HepG2 (cell line): Measurements from ENCODE around the gene LSM14B. TPM values are rescaled to one million over a fixed set of nuclear protein-coding genes. Genes with fewer than 3 reads are reported as not detected.
A peak's percentile ranks its signal among the peaks of the same experiment; 100 is the strongest.

Source experiments
- CTCF ChIP-seq: sonication (generic); formaldehyde crosslinking; IDR thresholded peaks from 2 replicates; pipeline ENCODE4 v1.5.0; 2020; ENCODE audit warnings: mild to moderate bottlenecking, missing genetic modification reagents, moderate library complexity
- MXI1 ChIP-seq: IDR thresholded peaks from 3 replicates; pipeline ENCODE4 v1.6.1; 2012; ENCODE audit warnings: low read depth, low read length, inconsistent platforms, borderline replicate concordance
- SP140L ChIP-seq: sonication (generic); formaldehyde crosslinking; IDR thresholded peaks from 2 replicates; pipeline ENCODE4 v1.4.0; 2020; ENCODE audit warnings: missing genetic modification reagents, borderline replicate concordance
- ZNF407 ChIP-seq: sonication (generic); formaldehyde crosslinking; IDR thresholded peaks from one replicate; pipeline ENCODE4 v1.5.1; 2020; ENCODE audit warnings: mild to moderate bottlenecking, missing genetic modification reagents; ENCODE audit errors: not compliant biosample characterization
- ZNF598 ChIP-seq: sonication (generic); formaldehyde crosslinking; IDR thresholded peaks from 2 replicates; pipeline ENCODE4 v1.5.1; 2020; ENCODE audit warnings: mild to moderate bottlenecking, missing genetic modification reagents, borderline replicate concordance
- ZNF749 ChIP-seq: sonication (generic); formaldehyde crosslinking; IDR thresholded peaks from 2 replicates; pipeline ENCODE4 v1.8.0; 2022; ENCODE audit warnings: mild to moderate bottlenecking, missing genetic modification reagents, moderate library complexity, borderline replicate concordance
- ZNF781 ChIP-seq: sonication (generic); formaldehyde crosslinking; IDR thresholded peaks from 2 replicates; pipeline ENCODE4 v1.5.1; 2020; ENCODE audit warnings: borderline replicate concordance, mild to moderate bottlenecking, missing genetic modification reagents; ENCODE audit errors: not compliant biosample characterization
- polyA plus RNA-seq, 8 experiments: library from polyadenylated mRNA; depleted of rRNA in 3 of 8; stranded (reverse) in 7 of 8; unstranded in 1 of 8; fragments of >200 nt; fragmentation: Illumina TruSeq in 4 of 8; extraction: Trizol in 4 of 8; gene quantifications; 2 replicates each; pipeline versions ENCODE4 v1.2.1 to v1.2.3, GENCODE V29; 2011 to 2016; ENCODE audit warnings: low read depth in 4 of 8, missing spikeins in 1 of 8, mixed read lengths in 1 of 8; ENCODE audit not compliant: insufficient read depth in 1 of 8
- total RNA-seq, 5 experiments: library from RNA; depleted of rRNA; stranded (reverse); fragments of >200 nt; fragmentation: Illumina TruSeq; extraction: Trizol; gene quantifications; 2 replicates each; pipeline ENCODE4 v1.2.3, GENCODE V29; 2016; ENCODE audit warnings: low read depth in 1 of 5
- TF ChIP-seq, protein P1 (sequence below): sonication (generic); formaldehyde crosslinking; IDR thresholded peaks from 2 replicates; pipeline ENCODE4 v1.4.0; 2020; ENCODE audit warnings: missing genetic modification reagents

LSM14B gene
- total and polyA plus RNA-seq, 2 of the 13 experiments (the other 11 are each of a cell fraction or from before 2014, with no cell fraction given): 43.3 to 79.2 TPM

DNA sequence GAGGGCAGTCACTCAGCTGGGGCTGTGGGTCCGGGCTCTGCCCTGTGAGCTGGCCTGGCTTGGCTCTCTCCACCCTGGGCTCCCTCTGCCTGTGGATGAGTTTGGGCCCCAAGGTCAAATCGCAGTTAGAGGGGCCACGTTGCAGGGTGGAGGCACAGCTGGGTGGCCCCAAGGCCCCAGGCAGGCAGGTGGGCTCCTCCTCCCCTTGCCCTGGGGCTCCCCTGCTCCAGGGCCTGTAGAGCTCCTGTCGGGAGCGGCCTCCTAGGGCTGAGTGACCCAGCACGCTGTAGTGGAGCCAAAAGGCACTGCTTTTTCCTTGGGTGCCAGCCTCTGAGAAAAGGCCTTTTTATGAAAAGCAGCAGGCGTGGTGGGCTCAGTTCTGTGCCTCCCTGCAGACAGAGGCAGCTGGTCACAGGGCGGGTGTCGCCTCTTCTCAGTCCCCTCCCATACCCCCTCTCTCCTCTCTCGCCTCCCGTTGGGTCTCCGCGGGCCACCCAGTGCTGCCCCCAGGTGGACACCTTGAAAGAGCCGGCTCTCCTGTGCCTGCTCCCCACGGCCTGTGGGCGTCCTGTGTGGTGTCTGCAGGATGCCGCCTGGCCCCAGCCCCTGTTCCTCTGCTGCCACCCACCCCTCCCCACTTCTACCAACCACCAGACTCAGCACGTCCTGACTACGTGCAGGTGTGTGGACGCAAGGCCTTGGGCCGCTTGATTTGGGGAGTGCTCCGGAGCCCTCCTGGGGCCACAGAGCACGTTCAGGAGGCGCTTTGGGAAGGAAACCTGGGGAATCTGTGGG lies 34.5 kb downstream of the LSM14B start (continued):
- TF ChIP-seq ZNF407: no peak
- TF ChIP-seq CTCF (CRISPR knock-in tag): peak; percentile 90
- TF ChIP-seq ZNF749 (CRISPR knock-in tag): no peak
- peak; percentile 11; the same call in 1 of the 3 replicates for TF ChIP-seq MXI1
- TF ChIP-seq, protein P1, sequence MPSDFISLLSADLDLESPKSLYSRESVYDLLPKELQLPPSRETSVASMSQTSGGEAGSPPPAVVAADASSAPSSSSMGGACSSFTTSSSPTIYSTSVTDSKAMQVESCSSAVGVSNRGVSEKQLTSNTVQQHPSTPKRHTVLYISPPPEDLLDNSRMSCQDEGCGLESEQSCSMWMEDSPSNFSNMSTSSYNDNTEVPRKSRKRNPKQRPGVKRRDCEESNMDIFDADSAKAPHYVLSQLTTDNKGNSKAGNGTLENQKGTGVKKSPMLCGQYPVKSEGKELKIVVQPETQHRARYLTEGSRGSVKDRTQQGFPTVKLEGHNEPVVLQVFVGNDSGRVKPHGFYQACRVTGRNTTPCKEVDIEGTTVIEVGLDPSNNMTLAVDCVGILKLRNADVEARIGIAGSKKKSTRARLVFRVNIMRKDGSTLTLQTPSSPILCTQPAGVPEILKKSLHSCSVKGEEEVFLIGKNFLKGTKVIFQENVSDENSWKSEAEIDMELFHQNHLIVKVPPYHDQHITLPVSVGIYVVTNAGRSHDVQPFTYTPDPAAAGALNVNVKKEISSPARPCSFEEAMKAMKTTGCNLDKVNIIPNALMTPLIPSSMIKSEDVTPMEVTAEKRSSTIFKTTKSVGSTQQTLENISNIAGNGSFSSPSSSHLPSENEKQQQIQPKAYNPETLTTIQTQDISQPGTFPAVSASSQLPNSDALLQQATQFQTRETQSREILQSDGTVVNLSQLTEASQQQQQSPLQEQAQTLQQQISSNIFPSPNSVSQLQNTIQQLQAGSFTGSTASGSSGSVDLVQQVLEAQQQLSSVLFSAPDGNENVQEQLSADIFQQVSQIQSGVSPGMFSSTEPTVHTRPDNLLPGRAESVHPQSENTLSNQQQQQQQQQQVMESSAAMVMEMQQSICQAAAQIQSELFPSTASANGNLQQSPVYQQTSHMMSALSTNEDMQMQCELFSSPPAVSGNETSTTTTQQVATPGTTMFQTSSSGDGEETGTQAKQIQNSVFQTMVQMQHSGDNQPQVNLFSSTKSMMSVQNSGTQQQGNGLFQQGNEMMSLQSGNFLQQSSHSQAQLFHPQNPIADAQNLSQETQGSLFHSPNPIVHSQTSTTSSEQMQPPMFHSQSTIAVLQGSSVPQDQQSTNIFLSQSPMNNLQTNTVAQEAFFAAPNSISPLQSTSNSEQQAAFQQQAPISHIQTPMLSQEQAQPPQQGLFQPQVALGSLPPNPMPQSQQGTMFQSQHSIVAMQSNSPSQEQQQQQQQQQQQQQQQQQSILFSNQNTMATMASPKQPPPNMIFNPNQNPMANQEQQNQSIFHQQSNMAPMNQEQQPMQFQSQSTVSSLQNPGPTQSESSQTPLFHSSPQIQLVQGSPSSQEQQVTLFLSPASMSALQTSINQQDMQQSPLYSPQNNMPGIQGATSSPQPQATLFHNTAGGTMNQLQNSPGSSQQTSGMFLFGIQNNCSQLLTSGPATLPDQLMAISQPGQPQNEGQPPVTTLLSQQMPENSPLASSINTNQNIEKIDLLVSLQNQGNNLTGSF (CRISPR knock-in tag): peak; percentile 29; the same call in 1 of the 2 replicates
- TF ChIP-seq ZNF781 (CRISPR knock-in tag): no peak
- TF ChIP-seq ZNF598: no peak; the same call in 1 of the 2 replicates
- no peak for TF ChIP-seq SP140L (CRISPR knock-in tag)
